Astrocyte (in vitro differentiated cells and primary cell): ENCODE results near the gene EVA1B.

Experiments
- CTCF ChIP-seq: IDR thresholded peaks from 2 replicates; pipeline ENCODE4 v1.5.1; 2011; ENCODE audit warnings: low read depth, mild to moderate bottlenecking, inconsistent platforms, low read length, moderate library complexity; ENCODE audit not compliant: insufficient read depth
- EZH2 ChIP-seq: IDR thresholded peaks from 2 replicates; pipeline ENCODE4 v1.6.1; 2012; ENCODE audit warnings: mild to moderate bottlenecking, low read length, inconsistent platforms; ENCODE audit not compliant: insufficient read depth

GRCh38 chr1:36352125-36352909, 28.9 kb upstream of the EVA1B start:
- no peak for TF ChIP-seq CTCF
- no peak for TF ChIP-seq EZH2
